ENCODE data around the gene NHEJ1. TPM values are rescaled to one million over a fixed set of nuclear protein-coding genes. Genes with fewer than 3 reads are reported as not detected.
A peak's percentile ranks its signal among the peaks of the same experiment; 100 is the strongest.

The NHEJ1 gene
- total RNA-seq, 6 donors from 2014 or later, result 7.9 to 26.2 (median 14.3) TPM

DNA sequence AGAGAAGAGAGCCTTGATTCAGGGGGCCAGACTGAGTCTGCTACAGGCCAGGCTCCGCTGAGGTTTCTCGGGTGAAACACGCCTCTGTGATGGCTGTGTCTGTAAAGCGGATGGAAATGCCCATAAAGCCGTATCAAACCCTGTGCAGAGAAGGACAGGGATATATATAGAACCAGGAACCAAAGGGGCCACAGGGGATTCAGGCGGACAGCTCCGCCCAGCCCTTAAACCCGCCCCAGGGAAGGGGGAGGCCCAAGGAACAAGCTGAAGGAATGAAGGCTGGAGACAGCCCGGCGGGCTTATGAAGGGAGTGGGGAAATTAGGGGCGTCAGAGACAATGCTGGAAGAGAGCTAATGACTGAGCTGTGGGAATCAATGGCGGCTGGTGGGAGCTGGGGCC, 42.1 kb downstream of the NHEJ1 start:
- ATAC-seq (ENCODE audit: low FRiP score in 2 of 2) (no peak), DNase-seq (no peak)
- WGBS, 2 donors, result 77 to 80% methylated on average over 12 of the region's 12 CpGs

DNA sequence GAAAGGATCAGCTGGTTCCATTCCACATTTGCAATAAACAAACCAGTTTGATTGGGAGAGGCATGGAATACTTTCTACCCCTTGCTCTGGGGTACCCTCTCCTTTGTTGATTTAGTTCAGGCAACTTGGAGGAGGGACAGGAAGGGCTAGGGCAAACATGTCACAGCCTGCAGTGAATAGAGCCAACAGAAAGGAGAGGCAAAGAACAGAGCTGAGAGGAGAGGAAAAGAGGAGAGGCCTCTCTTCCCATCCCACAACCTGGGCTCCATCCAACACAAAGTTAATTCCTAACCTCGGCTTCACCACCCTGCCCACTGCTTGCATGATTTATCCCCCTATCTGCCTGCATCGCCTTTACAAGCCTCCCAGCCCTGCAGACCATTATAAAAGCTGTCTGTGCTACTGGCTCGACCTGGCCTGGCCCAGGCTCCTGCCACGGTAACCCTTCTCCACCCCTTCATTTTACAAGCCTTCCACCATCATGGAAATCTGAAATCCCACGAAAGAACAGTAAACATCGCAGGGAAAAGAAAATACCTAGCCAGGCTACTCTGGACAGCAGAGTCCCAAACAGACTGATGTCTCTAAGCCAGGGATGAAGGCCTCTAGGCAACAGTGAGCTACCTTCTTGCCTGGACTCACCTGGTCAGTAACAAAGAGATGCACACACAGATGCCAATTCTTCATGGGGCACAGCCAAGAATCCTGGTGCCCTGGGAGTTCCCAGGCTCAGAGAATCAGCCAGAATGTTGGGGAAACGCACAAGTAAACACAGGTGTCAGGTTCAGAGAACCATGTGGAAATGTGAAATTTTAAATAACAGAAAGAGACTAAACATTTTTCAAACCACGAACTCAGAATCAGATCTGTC, 43.6 kb downstream of the NHEJ1 start:
- ATAC-seq (ENCODE audit: low FRiP score in 2 of 2), result no peak
- Histone ChIP-seq H3K4me1 (peaks cover 9 to 35% (median 14%) of the 10 kb centered on the region in 4 donors), H3K4me3 (no peak overlapping the region), H3K36me3 (no peaks in the 10 kb centered on the region), H3K9me3 (no peaks in the 10 kb centered on the region), H3K27me3 (no peaks in the 10 kb centered on the region), H3K27ac (peak overlapping the region in 2 of 4 donors; percentile 36 to 71)
- TF ChIP-seq POLR2A (IDR thresholded peaks at IDR 0.05) (no peak), POLR2AphosphoS5 (IDR thresholded peaks at IDR 0.05) (no peak), CTCF (IDR thresholded peaks at IDR 0.05) (no peak), EP300 (IDR thresholded peaks at IDR 0.05) (no peak)
- 65 to 66% methylated on average over 8 of the region's 8 CpGs for WGBS, 2 donors
- DNase-seq, result no peak

More for the DNA sequence above, 42.1 kb downstream of the NHEJ1 start:
- H3K27ac ChIP-seq, result no peak overlapping the region
- no peaks in the 10 kb centered on the region for H3K9me3 ChIP-seq
- H3K36me3 ChIP-seq, result no peaks in the 10 kb centered on the region
- no peak overlapping the region for H3K4me3 ChIP-seq
- TF ChIP-seq POLR2A (IDR thresholded peaks at IDR 0.05) (no peak), POLR2AphosphoS5 (IDR thresholded peaks at IDR 0.05) (no peak), CTCF (IDR thresholded peaks at IDR 0.05) (no peak), EP300 (IDR thresholded peaks at IDR 0.05) (no peak)
- H3K27me3 ChIP-seq, result no peaks in the 10 kb centered on the region
- H3K4me1 ChIP-seq, result peaks cover 9 to 47% (median 20%) of the 10 kb centered on the region in 4 donors

DNA sequence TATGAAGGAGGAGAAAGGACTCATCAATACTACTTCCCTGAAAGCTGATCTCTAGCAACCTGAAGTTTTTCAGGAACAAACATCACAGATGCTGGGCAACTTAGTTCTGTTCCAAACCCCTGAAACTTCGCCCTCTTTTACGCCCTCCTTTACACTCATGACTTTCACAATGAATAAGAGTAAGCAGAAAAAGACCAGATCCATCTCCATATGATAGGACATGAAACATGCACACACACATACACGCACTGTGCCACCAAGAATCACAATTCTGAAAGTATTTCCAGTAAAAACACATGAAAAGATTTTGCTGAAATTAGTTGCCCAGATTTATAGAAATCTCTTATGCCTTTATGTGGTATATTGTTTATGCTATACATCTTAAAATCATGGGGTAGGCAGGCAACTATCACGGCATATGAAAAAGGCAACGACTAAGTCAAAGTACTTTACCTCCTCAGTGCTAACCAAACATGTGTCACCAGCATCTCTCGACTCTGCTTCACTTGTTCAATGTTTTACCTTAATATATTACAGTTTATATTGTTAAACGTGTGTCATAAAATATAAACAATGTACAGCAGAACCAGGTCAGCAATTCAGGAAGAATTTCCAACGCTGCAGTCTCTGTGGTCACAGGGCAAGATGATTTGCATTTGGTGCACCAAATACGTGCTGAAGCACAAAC, 47.8 kb downstream of the NHEJ1 start:
- Histone ChIP-seq H3K4me1 (peaks cover 22 to 45% (median 40%) of the 10 kb centered on the region in 4 donors), H3K36me3 (no peaks in the 10 kb centered on the region), H3K27ac (no peak overlapping the region), H3K27me3 (no peaks in the 10 kb centered on the region), H3K9me3 (no peaks in the 10 kb centered on the region), H3K4me3 (no peak overlapping the region)
- ATAC-seq (ENCODE audit: low FRiP score in 2 of 2), result no peak
- TF ChIP-seq POLR2AphosphoS5 (IDR thresholded peaks at IDR 0.05) (no peak), EP300 (IDR thresholded peaks at IDR 0.05) (no peak), POLR2A (IDR thresholded peaks at IDR 0.05) (no peak), CTCF (IDR thresholded peaks at IDR 0.05) (no peak)
- DNase-seq, result no peak
- 68 to 72% methylated on average over 9 of the region's 9 CpGs for WGBS, 2 donors

- no peak for TF ChIP-seq CTCF (IDR thresholded peaks at IDR 0.05)
- TF ChIP-seq EP300 (IDR thresholded peaks at IDR 0.05), result no peak
- no peak for TF ChIP-seq POLR2A (IDR thresholded peaks at IDR 0.05)
- no peak for TF ChIP-seq POLR2AphosphoS5 (IDR thresholded peaks at IDR 0.05)
- Histone ChIP-seq H3K36me3 (no peaks in the 10 kb centered on the region), H3K27ac (no peak overlapping the region), H3K27me3 (no peaks in the 10 kb centered on the region), H3K4me3 (no peak overlapping the region), H3K4me1 (peaks cover 25 to 43% (median 39%) of the 10 kb centered on the region in 4 donors), H3K9me3 (no peaks in the 10 kb centered on the region)
- 92 to 97% methylated on average over 2 of the region's 2 CpGs for WGBS, 2 donors
- DNase-seq, result no peak
- no peak for ATAC-seq (ENCODE audit: low FRiP score in 2 of 2)
These were observed 48.6 kb downstream of the NHEJ1 start for GRCh38 chr2:219112062-219112406.
